Ishikawa (cell line): ENCODE data around the gene KNDC1.

Experiments used
- CEBPB ChIP-seq: IDR thresholded peaks from 2 replicates; pipeline ENCODE4 v1.6.1; 2012
- CREB1 ChIP-seq: IDR thresholded peaks from 2 replicates; pipeline ENCODE4 v1.6.1; 2012; ENCODE audit warnings: low read depth
- EGR1 ChIP-seq: IDR thresholded peaks from 2 replicates; pipeline ENCODE4 v1.6.1; 2012
- EP300 ChIP-seq: IDR thresholded peaks from 2 replicates; pipeline ENCODE4 v1.6.1; 2012; ENCODE audit warnings: borderline replicate concordance
- FOXM1 ChIP-seq: IDR thresholded peaks from 2 replicates; pipeline ENCODE4 v1.6.1; 2012; ENCODE audit warnings: low read depth, borderline replicate concordance
- NFIC ChIP-seq: IDR thresholded peaks from 2 replicates; pipeline ENCODE4 v1.6.1; 2012
- RAD21 ChIP-seq: IDR thresholded peaks from 2 replicates; pipeline ENCODE4 v1.6.1; 2012; ENCODE audit warnings: low read depth
- REST ChIP-seq: IDR thresholded peaks from 2 replicates; pipeline ENCODE4 v1.6.1; 2012; ENCODE audit warnings: low read depth, mild to moderate bottlenecking
- TCF12 ChIP-seq: IDR thresholded peaks from 2 replicates; pipeline ENCODE4 v1.6.1; 2012; ENCODE audit warnings: low read depth
- TEAD4 ChIP-seq: IDR thresholded peaks from 2 replicates; pipeline ENCODE4 v1.6.1; 2012
- ZBTB7A ChIP-seq: IDR thresholded peaks from 2 replicates; pipeline ENCODE4 v1.6.1; 2012; ENCODE audit warnings: low read depth

- TF ChIP-seq EP300 (no peak), REST (no peak), RAD21 (no peak), FOXM1 (no peak), TEAD4 (no peak), ZBTB7A (no peak), TCF12 (no peak), CREB1 (no peak), EGR1 (no peak), CEBPB (no peak), NFIC (no peak)
These were observed 45.1 kb upstream of the KNDC1 start for GRCh38 chr10:133114726-133115452.
